ENCODE results near the gene ZNF503. TPM values are rescaled to one million over a fixed set of nuclear protein-coding genes. Genes with fewer than 3 reads are reported as not detected.

The ZNF503 gene
- total RNA-seq, 2 donors from 2014 or later: 0.11 to 0.21 TPM

DNA sequence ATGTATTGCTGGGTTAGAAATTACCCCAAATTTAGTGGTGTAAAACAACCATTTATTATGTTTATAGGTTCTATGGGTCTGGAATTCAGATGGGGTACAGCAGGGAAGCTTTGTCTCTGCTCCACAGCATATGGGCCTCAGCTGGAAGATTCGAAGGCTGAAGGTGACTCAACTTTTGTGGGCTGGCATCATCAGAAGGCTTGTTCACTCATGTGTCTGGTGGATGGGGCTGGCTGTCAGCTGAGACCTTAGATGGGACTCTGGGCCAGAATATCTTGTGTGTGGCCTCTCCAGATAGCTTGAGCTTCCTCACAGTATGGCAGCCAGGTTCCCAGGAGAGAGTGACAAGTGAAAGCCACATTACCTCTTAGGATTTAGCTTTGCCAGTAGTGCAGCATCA lies 45.9 kb downstream of the ZNF503 start:
- H3K27ac Mint-ChIP-seq: no peak overlapping the region

DNA sequence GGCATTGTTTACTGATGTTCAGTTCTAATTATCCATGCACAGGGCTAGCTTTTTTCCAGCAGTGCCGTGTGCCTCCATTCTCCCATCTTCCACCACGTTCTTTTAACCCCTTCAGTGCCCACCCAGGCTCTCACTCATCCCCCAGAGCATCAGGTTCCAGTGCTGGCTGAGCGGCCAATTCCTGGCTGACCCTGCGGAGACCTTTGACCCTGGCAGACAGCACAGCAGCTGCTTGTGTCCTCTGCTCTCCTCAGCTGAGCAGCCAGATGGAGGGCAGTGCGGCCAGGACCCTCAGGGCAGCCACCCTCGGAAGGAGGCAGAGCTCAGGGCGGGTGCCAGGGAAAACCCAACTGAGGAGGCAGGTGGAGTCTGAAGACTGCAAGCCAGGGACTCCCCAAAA lies 48.4 kb downstream of the ZNF503 start:
- Mint-ChIP-seq H3K27me3 (peaks cover 0 to 6% of the 10 kb centered on the region in 2 donors), H3K27ac (no peak overlapping the region), H3K36me3 (no peaks in the 10 kb centered on the region), H3K4me3 (no peak overlapping the region), H3K9me3 (no peaks in the 10 kb centered on the region), H3K4me1 (ENCODE audit: low read depth in 2 of 2) (no peaks in the 10 kb centered on the region)
- ATAC-seq: no peak
- DNase-seq (ENCODE audit: low spot score): no peak

More for the DNA sequence above, 45.9 kb downstream of the ZNF503 start:
- Mint-ChIP-seq H3K27me3 (peaks cover 0 to 8% of the 10 kb centered on the region in 2 donors), H3K36me3 (no peaks in the 10 kb centered on the region), H3K4me1 (ENCODE audit: low read depth in 2 of 2) (no peaks in the 10 kb centered on the region), H3K9me3 (no peaks in the 10 kb centered on the region), H3K4me3 (no peak overlapping the region)
- no peak for ATAC-seq
- no peak for DNase-seq (ENCODE audit: low spot score)

DNA sequence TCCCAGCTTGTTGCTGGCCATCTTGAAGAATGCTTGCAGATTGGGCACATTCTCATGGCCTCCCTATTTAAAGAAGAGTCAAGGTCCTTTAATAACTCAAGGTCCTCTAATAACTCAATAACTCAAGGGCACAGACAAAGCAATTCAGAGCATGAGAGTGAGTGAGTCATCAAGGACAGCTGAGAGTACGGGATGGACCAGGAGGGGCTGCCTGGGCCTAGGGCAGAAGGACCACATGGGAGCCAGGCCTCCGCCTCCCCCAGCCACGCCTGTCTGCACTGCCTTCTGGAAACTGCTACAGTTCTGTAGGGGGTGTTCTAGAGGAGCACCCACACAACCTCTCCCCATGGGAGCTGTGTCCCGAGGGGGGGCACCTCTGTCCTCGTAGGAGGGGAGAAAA lies 48.9 kb downstream of the ZNF503 start:
- Mint-ChIP-seq H3K9me3 (no peaks in the 10 kb centered on the region), H3K27ac (no peak overlapping the region), H3K27me3 (peaks cover 0 to 6% of the 10 kb centered on the region in 2 donors), H3K36me3 (no peaks in the 10 kb centered on the region), H3K4me3 (no peak overlapping the region), H3K4me1 (ENCODE audit: low read depth in 2 of 2) (no peaks in the 10 kb centered on the region)
- ATAC-seq: no peak
- DNase-seq (ENCODE audit: low spot score): no peak

DNA sequence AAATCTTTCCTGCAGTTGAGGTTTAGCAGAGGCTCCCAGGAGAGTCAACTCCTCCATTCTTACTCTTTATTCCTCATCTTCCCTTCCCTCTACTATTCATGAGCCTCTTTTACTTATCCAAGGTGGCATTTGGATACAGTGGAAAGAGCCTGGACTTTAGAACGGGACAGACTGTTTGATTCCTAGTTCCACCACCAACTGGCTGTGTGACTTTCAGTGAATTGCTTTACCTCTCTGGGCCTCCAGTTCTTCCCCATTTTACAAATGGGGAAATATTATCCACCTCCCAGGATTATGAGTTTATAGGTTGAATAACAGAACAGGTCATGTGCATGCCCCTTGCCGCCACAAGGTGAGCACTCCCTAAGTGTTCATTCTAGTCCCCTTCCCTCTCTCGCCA lies 49.9 kb downstream of the ZNF503 start:
- H3K27ac Mint-ChIP-seq: no peak overlapping the region
- DNase-seq (ENCODE audit: low spot score) (no peak), ATAC-seq (no peak)
- H3K27me3 Mint-ChIP-seq: peaks cover 6 to 9% of the 10 kb centered on the region in 2 donors
- no peaks in the 10 kb centered on the region for H3K9me3 Mint-ChIP-seq
- H3K36me3 Mint-ChIP-seq: no peaks in the 10 kb centered on the region
- H3K4me3 Mint-ChIP-seq: no peak overlapping the region
- no peaks in the 10 kb centered on the region for H3K4me1 Mint-ChIP-seq (ENCODE audit: low read depth in 2 of 2)

DNA sequence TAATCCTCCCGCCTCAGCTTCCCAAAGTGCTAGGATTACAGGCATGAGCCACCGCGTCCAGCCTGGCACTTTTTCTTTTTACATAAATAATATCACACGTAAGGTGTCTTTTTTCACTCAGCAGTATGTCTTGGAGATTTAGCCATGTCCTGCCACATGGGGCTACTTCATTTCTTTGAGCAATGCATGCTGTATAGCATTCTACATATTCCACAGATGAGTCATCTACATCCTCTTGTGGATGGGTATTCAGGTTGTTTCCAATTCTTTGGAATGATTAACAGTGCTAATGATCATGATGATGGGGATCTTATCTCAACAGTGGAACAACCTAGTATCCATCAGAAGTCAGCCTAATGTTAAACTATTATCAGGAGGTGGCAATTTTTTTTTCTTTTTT lies 50.8 kb downstream of the ZNF503 start:
- H3K27ac Mint-ChIP-seq: no peak overlapping the region
- no peaks in the 10 kb centered on the region for H3K4me1 Mint-ChIP-seq (ENCODE audit: low read depth in 2 of 2)
- H3K4me3 Mint-ChIP-seq: no peak overlapping the region
- ATAC-seq (no peak), DNase-seq (ENCODE audit: low spot score) (no peak)
- no peaks in the 10 kb centered on the region for H3K36me3 Mint-ChIP-seq
- H3K9me3 Mint-ChIP-seq: no peaks in the 10 kb centered on the region
- H3K27me3 Mint-ChIP-seq: peaks cover 6 to 9% of the 10 kb centered on the region in 2 donors

Other genes starting within 250 kb of the ZNF503 start
- 100 to 1,000 TPM; 160 to 187 TPM for gene VDAC2, start 191.0 kb downstream of the ZNF503 start, total RNA-seq
- gene COMTD1, start 165.8 kb downstream of the ZNF503 start, total RNA-seq: 10 to 100 TPM; 22.3 to 58.9 TPM
- gene LRMDA, start 29.9 kb upstream of the ZNF503 start, total RNA-seq: 1 to 10 TPM in 1 of 2 donors, under 1 TPM in 1; 0.92 to 1.8 TPM

Measured in natural killer cell treated with Interleukin-12 subunit alpha and Interleukin-12 subunit beta and Interleukin-15 and Interleukin-18, amount 100 ng/mL, for 72 hours (primary cell).